ENCODE results near the gene ARL8A.

ARL8A gene

DNA sequence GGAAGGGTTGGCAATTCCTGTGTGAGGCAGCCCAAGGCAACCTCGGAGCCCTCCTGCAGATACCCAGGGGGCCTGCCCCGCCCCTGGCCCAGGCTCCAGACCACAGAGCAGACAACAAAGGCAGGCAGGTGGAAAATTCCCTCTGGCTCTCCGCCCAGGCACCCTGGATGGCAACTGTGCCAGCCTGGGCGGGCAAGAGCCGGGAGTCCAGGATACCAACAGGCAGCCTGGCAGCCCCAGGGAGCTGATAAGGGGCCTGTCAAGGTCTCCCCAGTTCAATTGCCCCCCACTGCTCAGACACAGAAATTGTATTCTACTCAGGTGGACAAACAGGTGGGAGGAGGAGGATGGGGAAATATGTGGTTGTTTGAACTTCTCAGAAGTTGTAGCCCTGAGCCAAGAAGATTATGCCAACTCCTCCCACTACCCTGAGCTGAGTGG lies 37.2 kb downstream of the ARL8A start:
- no peak overlapping the region for H3K4me3 ChIP-seq (ENCODE audit: low read length in 2 of 2)
- no peak for DNase-seq (ENCODE audit: low spot score)
- no peak overlapping the region for H4K8ac ChIP-seq (ENCODE audit: low read depth, low read length)
- H3K23ac ChIP-seq (ENCODE audit: low read depth, low read length, poor library complexity): no peak overlapping the region
- H4K91ac ChIP-seq (ENCODE audit: low read depth, low read length, poor library complexity): no peak overlapping the region
- no peaks in the 10 kb centered on the region for H3K79me1 ChIP-seq (ENCODE audit: low read depth, low read length)
- WGBS, 2 donors (ENCODE audit: extremely low coverage in 2 of 2, insufficient read length in 2 of 2, insufficient replicate concordance in 1 of 2): no CpG with 5 or more reads among the region's 5 CpGs
- peak overlapping the region; percentile 80 for H2AFZ ChIP-seq (ENCODE audit: low read length)
- no peak overlapping the region for H3K27ac ChIP-seq (replicated peaks; ENCODE audit: low read length)
- peak overlapping the region; percentile 60 for H2BK12ac ChIP-seq (ENCODE audit: low read length)
- H2BK120ac ChIP-seq (ENCODE audit: low read depth, low read length): peak overlapping the region; percentile 92
- H3K18ac ChIP-seq (ENCODE audit: low read length): peak overlapping the region; percentile 52
- H3K36me3 ChIP-seq (replicated peaks in 1 of 2; ENCODE audit: control insufficient read depth in 2 of 2, insufficient read depth in 2 of 2, low read length in 2 of 2): no peaks in the 10 kb centered on the region
- peaks cover 0 to 7% (median 0%) of the 10 kb centered on the region in 3 experiments for H3K27me3 ChIP-seq (ENCODE audit: control insufficient read depth in 3 of 3, insufficient read depth in 3 of 3, low read depth in 1 of 3, low read length in 3 of 3)
- peak overlapping the region; percentile 90 for H2AK5ac ChIP-seq (ENCODE audit: low read depth, low read length)
- H3K4ac ChIP-seq (ENCODE audit: low read length): no peak overlapping the region
- peak overlapping the region; percentile 96 for H2BK15ac ChIP-seq (ENCODE audit: low read length)
- no peaks in the 10 kb centered on the region for H3K9me3 ChIP-seq (replicated peaks in 1 of 2; ENCODE audit: control insufficient read depth in 2 of 2, insufficient read depth in 1 of 2, low read depth in 1 of 2, low read length in 2 of 2)
- peaks cover 23 to 33% of the 10 kb centered on the region in 2 donors for H3K4me1 ChIP-seq (ENCODE audit: control insufficient read depth in 2 of 2, insufficient read depth in 1 of 2, low read depth in 1 of 2, low read length in 2 of 2)
- H3K4me2 ChIP-seq (ENCODE audit: insufficient read depth, low read length, poor library complexity, severe bottlenecking): no peak overlapping the region
- no peak overlapping the region for H3K9ac ChIP-seq (ENCODE audit: low read depth, low read length, poor library complexity)
- no peak overlapping the region for H3K14ac ChIP-seq (ENCODE audit: low read length)
- H2BK5ac ChIP-seq (ENCODE audit: low read length): peak overlapping the region; percentile 93

DNA sequence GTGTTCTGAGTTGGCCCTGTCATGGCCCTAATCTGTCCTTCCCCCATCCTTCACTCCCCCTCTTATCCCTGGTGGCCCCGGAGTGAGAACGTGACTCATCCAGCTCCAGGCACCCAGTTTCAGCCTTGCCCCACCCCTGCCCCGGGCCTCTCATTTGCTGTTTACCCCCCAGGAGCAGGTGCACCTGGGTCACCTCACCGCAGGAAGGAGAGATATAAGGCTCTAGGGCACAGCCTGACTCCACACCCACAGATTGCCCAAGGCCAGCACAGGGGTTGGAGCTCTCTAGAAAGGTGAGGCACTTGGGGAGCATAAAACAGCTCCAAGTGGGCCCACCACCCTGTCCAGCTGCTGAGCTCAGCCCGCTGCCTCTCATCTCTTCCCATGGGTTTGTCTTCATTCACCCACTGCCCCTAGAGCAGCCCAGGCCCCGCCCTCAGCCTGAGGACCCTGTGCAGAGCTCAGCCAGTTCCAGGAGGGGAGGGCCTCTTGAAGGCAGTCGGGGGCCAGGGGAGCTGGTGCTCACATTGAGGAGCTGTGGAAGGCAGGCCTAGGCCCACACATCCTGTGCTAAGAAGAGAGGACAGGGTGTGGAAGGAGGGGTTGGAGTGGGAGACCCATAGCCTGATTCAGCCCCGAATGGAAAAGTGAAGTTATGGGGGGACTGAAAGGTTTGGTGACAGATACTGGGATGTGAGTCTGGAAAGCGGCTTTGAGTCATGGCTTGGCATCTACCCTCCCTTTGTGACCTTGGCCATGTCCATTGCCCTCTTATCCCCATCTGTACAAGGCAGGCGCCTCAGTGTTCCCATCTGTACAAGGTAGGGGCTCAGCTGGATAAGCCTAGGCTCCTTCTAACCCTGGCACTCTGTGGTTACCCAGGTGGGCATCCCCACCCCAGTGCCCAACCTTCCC lies 37.9 kb downstream of the ARL8A start:
- peak overlapping the region; percentile 97 for H3K4ac ChIP-seq (ENCODE audit: low read length)
- H3K27ac ChIP-seq (replicated peaks; ENCODE audit: low read length): peak overlapping the region; percentile 85
- no peak overlapping the region for H4K8ac ChIP-seq (ENCODE audit: low read depth, low read length)
- peak overlapping the region; percentile 87 for H2BK12ac ChIP-seq (ENCODE audit: low read length)
- H4K91ac ChIP-seq (ENCODE audit: low read depth, low read length, poor library complexity): peak overlapping the region; percentile 2
- peak overlapping the region; percentile 93 for H2BK5ac ChIP-seq (ENCODE audit: low read length)
- H3K4me2 ChIP-seq (ENCODE audit: insufficient read depth, low read length, poor library complexity, severe bottlenecking): no peak overlapping the region
- peak overlapping the region; percentile 90 for H2AK5ac ChIP-seq (ENCODE audit: low read depth, low read length)
- no peaks in the 10 kb centered on the region for H3K36me3 ChIP-seq (replicated peaks in 1 of 2; ENCODE audit: control insufficient read depth in 2 of 2, insufficient read depth in 2 of 2, low read length in 2 of 2)
- peak overlapping the region; percentile 62 for H3K23ac ChIP-seq (ENCODE audit: low read depth, low read length, poor library complexity)
- H3K4me1 ChIP-seq (ENCODE audit: control insufficient read depth in 2 of 2, insufficient read depth in 1 of 2, low read depth in 1 of 2, low read length in 2 of 2): peaks cover 23 to 35% of the 10 kb centered on the region in 2 donors
- peaks cover 0 to 7% (median 0%) of the 10 kb centered on the region in 3 experiments for H3K27me3 ChIP-seq (ENCODE audit: control insufficient read depth in 3 of 3, insufficient read depth in 3 of 3, low read depth in 1 of 3, low read length in 3 of 3)
- peak overlapping the region; percentile 96 for H2BK15ac ChIP-seq (ENCODE audit: low read length)
- H3K79me1 ChIP-seq (ENCODE audit: low read depth, low read length): no peaks in the 10 kb centered on the region
- H3K14ac ChIP-seq (ENCODE audit: low read length): no peak overlapping the region
- peak overlapping the region; percentile 92 for H3K18ac ChIP-seq (ENCODE audit: low read length)
- H3K4me3 ChIP-seq (ENCODE audit: low read length in 2 of 2): no peak overlapping the region
- H2BK120ac ChIP-seq (ENCODE audit: low read depth, low read length): peak overlapping the region; percentile 92
- H3K9ac ChIP-seq (ENCODE audit: low read depth, low read length, poor library complexity): no peak overlapping the region
- H2AFZ ChIP-seq (ENCODE audit: low read length): no peak overlapping the region
- no CpG with 5 or more reads among the region's 10 CpGs for WGBS, 2 donors (ENCODE audit: extremely low coverage in 2 of 2, insufficient read length in 2 of 2, insufficient replicate concordance in 1 of 2)
- no peaks in the 10 kb centered on the region for H3K9me3 ChIP-seq (replicated peaks in 1 of 2; ENCODE audit: control insufficient read depth in 2 of 2, insufficient read depth in 1 of 2, low read depth in 1 of 2, low read length in 2 of 2)
- no peak for DNase-seq (ENCODE audit: low spot score)

DNA sequence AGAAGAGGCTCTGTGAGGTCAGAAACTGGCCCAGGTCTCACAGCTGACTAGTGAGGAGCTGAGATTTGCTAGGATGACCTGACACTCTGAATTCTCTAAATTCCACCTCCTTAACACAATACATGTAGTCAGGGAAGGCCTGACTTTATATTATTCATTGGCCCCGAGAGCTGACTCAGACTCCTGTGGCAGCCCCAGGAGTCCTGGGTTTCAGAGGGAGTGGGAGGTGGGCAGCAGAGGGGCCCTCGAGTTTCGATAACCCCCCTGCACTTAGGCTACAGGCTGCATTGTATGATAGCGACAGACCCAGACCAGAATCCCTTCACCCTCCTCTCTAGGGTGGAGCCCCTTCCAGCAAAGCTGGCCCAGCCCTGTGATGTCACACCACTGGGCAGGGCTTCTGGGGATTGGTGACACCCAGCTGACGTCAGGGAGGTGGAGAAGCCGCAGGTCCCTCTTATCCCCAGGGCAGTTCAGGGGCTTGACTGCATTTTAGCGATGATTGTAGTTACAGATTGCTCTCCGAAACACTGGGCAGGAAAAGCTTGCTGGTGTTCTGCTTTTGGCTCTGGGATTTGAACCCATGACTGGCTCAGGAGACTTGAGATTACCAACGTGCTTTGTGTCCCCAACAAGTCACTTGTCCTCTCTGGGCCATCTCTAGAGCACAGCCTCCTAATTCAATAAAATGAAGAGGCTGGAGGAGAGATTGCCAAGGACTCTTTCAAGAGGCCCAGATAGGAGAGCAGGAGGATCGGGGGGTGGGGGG lies 38.8 kb downstream of the ARL8A start:
- Histone ChIP-seq H3K79me1 (ENCODE audit: low read depth, low read length) (no peaks in the 10 kb centered on the region), H3K23ac (ENCODE audit: low read depth, low read length, poor library complexity) (no peak overlapping the region), H3K4ac (ENCODE audit: low read length) (no peak overlapping the region), H3K9ac (ENCODE audit: low read depth, low read length, poor library complexity) (no peak overlapping the region), H3K4me1 (ENCODE audit: control insufficient read depth in 2 of 2, insufficient read depth in 1 of 2, low read depth in 1 of 2, low read length in 2 of 2) (peaks cover 23 to 37% of the 10 kb centered on the region in 2 donors), H3K27ac (replicated peaks; ENCODE audit: low read length) (peak overlapping the region; percentile 85), H3K9me3 (replicated peaks in 1 of 2; ENCODE audit: control insufficient read depth in 2 of 2, insufficient read depth in 1 of 2, low read depth in 1 of 2, low read length in 2 of 2) (no peaks in the 10 kb centered on the region), H3K36me3 (replicated peaks in 1 of 2; ENCODE audit: control insufficient read depth in 2 of 2, insufficient read depth in 2 of 2, low read length in 2 of 2) (no peaks in the 10 kb centered on the region), H4K91ac (ENCODE audit: low read depth, low read length, poor library complexity) (no peak overlapping the region), H2BK15ac (ENCODE audit: low read length) (no peak overlapping the region), H3K18ac (ENCODE audit: low read length) (peak overlapping the region; percentile 92), H2BK5ac (ENCODE audit: low read length) (peak overlapping the region; percentile 93), H2BK12ac (ENCODE audit: low read length) (no peak overlapping the region), H3K4me3 (ENCODE audit: low read length in 2 of 2) (peak overlapping the region in 1 of 2 donors; percentile 7), H2AFZ (ENCODE audit: low read length) (peak overlapping the region; percentile 85), H3K14ac (ENCODE audit: low read length) (no peak overlapping the region), H3K4me2 (ENCODE audit: insufficient read depth, low read length, poor library complexity, severe bottlenecking) (peak overlapping the region; percentile 55), H4K8ac (ENCODE audit: low read depth, low read length) (no peak overlapping the region), H2BK120ac (ENCODE audit: low read depth, low read length) (no peak overlapping the region), H3K27me3 (ENCODE audit: control insufficient read depth in 3 of 3, insufficient read depth in 3 of 3, low read depth in 1 of 3, low read length in 3 of 3) (peaks cover 0 to 7% (median 0%) of the 10 kb centered on the region in 3 experiments), H2AK5ac (ENCODE audit: low read depth, low read length) (peak overlapping the region; percentile 90)
- WGBS, 2 donors (ENCODE audit: extremely low coverage in 2 of 2, insufficient read length in 2 of 2, insufficient replicate concordance in 1 of 2): no CpG with 5 or more reads among the region's 10 CpGs
- peak; percentile 75 for DNase-seq (ENCODE audit: low spot score)

DNA sequence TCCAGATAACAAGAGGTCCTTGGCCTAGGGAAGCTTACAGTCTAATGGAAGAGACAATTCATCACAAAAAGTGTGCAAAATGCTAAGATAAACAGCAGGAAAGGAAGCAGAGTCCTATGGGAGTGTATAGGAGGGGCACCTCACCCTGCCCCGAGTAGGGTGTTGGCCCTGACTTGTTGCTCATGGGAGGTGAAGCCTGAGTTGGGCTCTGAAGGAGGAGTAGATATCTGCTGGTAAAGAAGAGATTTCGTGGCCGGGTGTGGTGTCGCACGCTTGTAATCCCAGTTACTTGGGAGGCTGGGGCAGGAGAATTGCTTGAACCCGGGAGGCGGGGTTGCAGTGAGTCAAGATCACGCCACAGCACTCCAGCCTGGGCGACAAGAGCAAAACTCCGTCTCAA lies 40.5 kb downstream of the ARL8A start:
- no peak overlapping the region for H2BK5ac ChIP-seq (ENCODE audit: low read length)
- H3K4ac ChIP-seq (ENCODE audit: low read length): no peak overlapping the region
- no peak overlapping the region for H3K9ac ChIP-seq (ENCODE audit: low read depth, low read length, poor library complexity)
- no peak overlapping the region for H2AFZ ChIP-seq (ENCODE audit: low read length)
- H2BK15ac ChIP-seq (ENCODE audit: low read length): no peak overlapping the region
- H3K18ac ChIP-seq (ENCODE audit: low read length): no peak overlapping the region
- H4K8ac ChIP-seq (ENCODE audit: low read depth, low read length): no peak overlapping the region
- no peak for DNase-seq (ENCODE audit: low spot score)
- no peaks in the 10 kb centered on the region for H3K9me3 ChIP-seq (replicated peaks in 1 of 2; ENCODE audit: control insufficient read depth in 2 of 2, insufficient read depth in 1 of 2, low read depth in 1 of 2, low read length in 2 of 2)
- H3K4me3 ChIP-seq (ENCODE audit: low read length in 2 of 2): no peak overlapping the region
- peaks cover 23 to 36% of the 10 kb centered on the region in 2 donors for H3K4me1 ChIP-seq (ENCODE audit: control insufficient read depth in 2 of 2, insufficient read depth in 1 of 2, low read depth in 1 of 2, low read length in 2 of 2)
- peaks cover 0 to 1% (median 0%) of the 10 kb centered on the region in 3 experiments for H3K27me3 ChIP-seq (ENCODE audit: control insufficient read depth in 3 of 3, insufficient read depth in 3 of 3, low read depth in 1 of 3, low read length in 3 of 3)
- H3K79me1 ChIP-seq (ENCODE audit: low read depth, low read length): no peaks in the 10 kb centered on the region
- no peak overlapping the region for H2BK12ac ChIP-seq (ENCODE audit: low read length)
- no peaks in the 10 kb centered on the region for H3K36me3 ChIP-seq (replicated peaks in 1 of 2; ENCODE audit: control insufficient read depth in 2 of 2, insufficient read depth in 2 of 2, low read length in 2 of 2)
- H3K27ac ChIP-seq (replicated peaks; ENCODE audit: low read length): no peak overlapping the region
- H4K91ac ChIP-seq (ENCODE audit: low read depth, low read length, poor library complexity): no peak overlapping the region
- WGBS, 2 donors (ENCODE audit: extremely low coverage in 2 of 2, insufficient read length in 2 of 2, insufficient replicate concordance in 1 of 2): no CpG with 5 or more reads among the region's 10 CpGs
- no peak overlapping the region for H2BK120ac ChIP-seq (ENCODE audit: low read depth, low read length)
- no peak overlapping the region for H3K4me2 ChIP-seq (ENCODE audit: insufficient read depth, low read length, poor library complexity, severe bottlenecking)
- no peak overlapping the region for H2AK5ac ChIP-seq (ENCODE audit: low read depth, low read length)
- H3K14ac ChIP-seq (ENCODE audit: low read length): no peak overlapping the region
- H3K23ac ChIP-seq (ENCODE audit: low read depth, low read length, poor library complexity): no peak overlapping the region
